NT2/D1 (cell line): ENCODE data around the gene JAK3.

Experiments
- DNase-seq: peaks from one replicate; pipeline ENCODE4 v3.0.0-alpha.2; 2011; ENCODE audit warnings: low read depth, low spot score
- H3K27me3 ChIP-seq: 2 replicates; pipeline ENCODE4 v1.6.0; 2011; ENCODE audit warnings: mild to moderate bottlenecking; ENCODE audit not compliant: insufficient read length, insufficient read depth
- H3K36me3 ChIP-seq: 2 replicates; pipeline ENCODE4 v1.6.1; 2011; ENCODE audit warnings: mild to moderate bottlenecking, low read length, mixed read lengths; ENCODE audit not compliant: insufficient read depth, insufficient read length
- H3K4me1 ChIP-seq: 2 replicates; pipeline ENCODE4 v1.5.1; 2011; ENCODE audit not compliant: insufficient read depth, insufficient read length
- H3K4me3 ChIP-seq: 2 replicates; pipeline ENCODE4 v1.5.1; 2011; ENCODE audit warnings: low read depth; ENCODE audit not compliant: insufficient read length
- H3K9ac ChIP-seq: 2 replicates; pipeline ENCODE4 v1.6.0; 2011; ENCODE audit warnings: low read depth; ENCODE audit not compliant: insufficient read length
- H3K9me3 ChIP-seq: 2 replicates; pipeline ENCODE4 v1.5.1; 2011; ENCODE audit warnings: mild to moderate bottlenecking, low read length; ENCODE audit not compliant: insufficient read depth
- SUZ12 ChIP-seq: IDR thresholded peaks from 2 replicates; pipeline ENCODE4 v1.6.1; 2011; ENCODE audit not compliant: insufficient read length, insufficient read depth; ENCODE audit errors: extremely low read depth
- YY1 ChIP-seq: IDR thresholded peaks from 2 replicates; pipeline ENCODE4 v1.6.1; 2011; ENCODE audit not compliant: insufficient read length, insufficient read depth
- ZNF274 ChIP-seq: IDR thresholded peaks from 2 replicates; pipeline ENCODE4 v1.6.1; 2011; ENCODE audit warnings: mild to moderate bottlenecking, low read depth, low read length

Gene JAK3

DNA sequence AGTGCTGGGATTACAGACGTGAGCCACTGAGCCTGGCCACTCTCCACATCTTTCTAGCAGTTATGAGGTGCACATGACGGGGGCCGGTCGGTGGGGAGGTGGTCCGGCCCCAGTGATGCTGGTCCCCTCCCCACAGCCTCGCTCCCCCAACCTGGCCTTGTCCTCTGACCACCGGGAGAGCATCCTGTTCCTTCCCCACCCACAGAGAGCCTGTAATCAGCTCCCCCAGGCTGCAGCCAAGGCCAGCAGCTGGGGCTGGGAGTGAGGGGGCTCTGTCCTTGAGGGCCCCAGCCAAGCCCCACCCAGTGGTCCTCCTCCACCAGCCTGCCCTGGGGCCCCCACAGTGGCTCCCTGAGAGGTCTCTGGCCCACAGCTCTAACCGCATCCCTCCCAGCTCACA is 23.4 kb downstream of the JAK3 start:
- Histone ChIP-seq H3K27me3 (no peaks in the 10 kb centered on the region), H3K9me3 (no peaks in the 10 kb centered on the region), H3K4me1 (no peaks in the 10 kb centered on the region), H3K9ac (no peak overlapping the region), H3K4me3 (no peak overlapping the region), H3K36me3 (no peaks in the 10 kb centered on the region)
- TF ChIP-seq ZNF274 (no peak), SUZ12 (no peak), YY1 (no peak)
- DNase-seq, result no peak

DNA sequence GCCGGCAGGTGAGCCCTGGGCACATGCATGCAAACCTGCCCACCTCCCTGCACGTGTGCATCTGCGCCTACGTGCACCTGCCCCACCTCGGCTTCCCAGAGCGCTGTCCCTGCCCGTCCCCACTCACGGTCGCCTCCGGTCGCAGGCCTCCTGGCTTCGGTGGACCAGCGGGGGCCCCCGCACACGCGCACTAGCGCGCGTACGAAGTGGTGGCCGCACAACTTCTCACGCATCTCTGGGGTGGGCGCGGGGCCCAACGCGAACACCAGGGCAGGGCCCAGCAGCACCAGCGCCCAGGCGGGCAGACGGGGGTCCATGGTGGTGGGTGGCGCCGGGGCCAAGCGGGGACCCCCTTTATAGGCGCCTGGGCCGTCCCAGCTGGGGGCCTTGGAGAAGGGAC is 26.6 kb downstream of the JAK3 start, which contains the start of gene INSL3:
Gene INSL3, minus strand, starts transcription at position 330 of the 400 bp plus-strand sequence. Its CDS starts 13 bp downstream, at position 317.
- Histone ChIP-seq H3K36me3 (no peaks in the 10 kb centered on the region), H3K9ac (no peak within 1 kb of the TSS), H3K4me1 (no peaks in the 10 kb centered on the region), H3K27me3 (no peaks in the 10 kb centered on the region), H3K9me3 (no peaks in the 10 kb centered on the region), H3K4me3 (no peak within 1 kb of the TSS)
- no peak for DNase-seq
- TF ChIP-seq SUZ12 (no peak), YY1 (no peak), ZNF274 (no peak)

- Histone ChIP-seq H3K9ac (no peak overlapping the region), H3K4me3 (no peak overlapping the region), H3K36me3 (no peaks in the 10 kb centered on the region), H3K27me3 (no peaks in the 10 kb centered on the region), H3K4me1 (no peaks in the 10 kb centered on the region), H3K9me3 (no peaks in the 10 kb centered on the region)
- no peak for DNase-seq
- TF ChIP-seq ZNF274, result no peak
- no peak for TF ChIP-seq SUZ12
- no peak for TF ChIP-seq YY1
Measured at GRCh38 chr19:17817668-17818363, 30.0 kb downstream of the JAK3 start.

DNA sequence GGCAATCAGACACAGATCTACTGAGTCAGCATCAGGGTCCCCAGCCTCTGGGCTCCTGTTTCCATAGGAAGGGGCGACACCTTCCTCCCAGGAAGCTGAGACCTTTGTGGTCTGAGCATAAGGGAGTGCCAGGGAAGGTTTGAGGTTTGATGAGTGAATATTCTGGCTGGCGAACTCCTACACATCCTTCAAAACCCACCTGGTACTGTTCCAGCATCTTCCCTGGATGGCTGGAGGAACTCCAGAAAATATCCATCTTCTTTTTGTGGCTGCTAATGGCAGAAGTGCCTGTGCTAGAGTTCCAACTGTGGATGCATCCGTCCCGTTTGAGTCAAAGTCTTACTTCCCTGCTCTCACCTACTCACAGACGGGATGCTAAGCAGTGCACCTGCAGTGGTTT is 35.7 kb downstream of the JAK3 start:
- Histone ChIP-seq H3K4me3 (no peak overlapping the region), H3K27me3 (no peaks in the 10 kb centered on the region), H3K36me3 (no peaks in the 10 kb centered on the region), H3K9ac (no peak overlapping the region), H3K4me1 (no peaks in the 10 kb centered on the region), H3K9me3 (no peaks in the 10 kb centered on the region)
- TF ChIP-seq ZNF274 (no peak), YY1 (no peak), SUZ12 (no peak)
- DNase-seq, result no peak

DNA sequence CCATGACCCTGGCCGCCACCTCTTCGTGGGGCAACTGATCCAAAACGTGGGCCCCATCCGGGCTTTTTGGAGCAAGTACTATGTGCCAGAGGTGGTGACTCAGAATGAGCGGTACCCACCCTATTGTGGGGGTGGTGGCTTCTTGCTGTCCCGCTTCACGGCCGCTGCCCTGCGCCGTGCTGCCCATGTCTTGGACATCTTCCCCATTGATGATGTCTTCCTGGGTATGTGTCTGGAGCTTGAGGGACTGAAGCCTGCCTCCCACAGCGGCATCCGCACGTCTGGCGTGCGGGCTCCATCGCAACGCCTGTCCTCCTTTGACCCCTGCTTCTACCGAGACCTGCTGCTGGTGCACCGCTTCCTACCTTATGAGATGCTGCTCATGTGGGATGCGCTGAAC is 36.1 kb downstream of the JAK3 start:
- no peak for DNase-seq
- H3K9ac ChIP-seq, result no peak overlapping the region
- H3K4me3 ChIP-seq, result no peak overlapping the region
- no peaks in the 10 kb centered on the region for H3K27me3 ChIP-seq
- H3K36me3 ChIP-seq, result no peaks in the 10 kb centered on the region
- no peaks in the 10 kb centered on the region for H3K9me3 ChIP-seq
- no peaks in the 10 kb centered on the region for H3K4me1 ChIP-seq
- TF ChIP-seq YY1, result no peak
- TF ChIP-seq ZNF274, result no peak
- no peak for TF ChIP-seq SUZ12

GRCh38 chr19:17811103-17811502 is 36.7 kb downstream of the JAK3 start:
- no peaks in the 10 kb centered on the region for H3K27me3 ChIP-seq
- no peak overlapping the region for H3K4me3 ChIP-seq
- H3K36me3 ChIP-seq, result no peaks in the 10 kb centered on the region
- H3K9me3 ChIP-seq, result no peaks in the 10 kb centered on the region
- no peak for TF ChIP-seq YY1
- DNase-seq, result no peak
- no peaks in the 10 kb centered on the region for H3K4me1 ChIP-seq
- H3K9ac ChIP-seq, result no peak overlapping the region

- no peak for DNase-seq
- no peaks in the 10 kb centered on the region for H3K27me3 ChIP-seq
Measured at GRCh38 chr19:17807731-17808316, 40.0 kb downstream of the JAK3 start.

More at GRCh38 chr19:17807731-17808316, 40.0 kb downstream of the JAK3 start:
- Histone ChIP-seq H3K9me3 (no peaks in the 10 kb centered on the region), H3K4me3 (no peak overlapping the region), H3K36me3 (no peaks in the 10 kb centered on the region), H3K9ac (no peak overlapping the region), H3K4me1 (no peaks in the 10 kb centered on the region)
- no peak for TF ChIP-seq ZNF274
- no peak for TF ChIP-seq YY1
- no peak for TF ChIP-seq SUZ12
